HepG2 (cell line): ENCODE results near the gene STK40. TPM values are rescaled to one million over a fixed set of nuclear protein-coding genes. Genes with fewer than 3 reads are reported as not detected.

ENCODE experiments used
- BORCS8-MEF2B ChIP-seq: sonication (generic); formaldehyde crosslinking; IDR thresholded peaks from 2 replicates; pipeline ENCODE4 v1.8.0; 2022; ENCODE audit warnings: mild to moderate bottlenecking, missing genetic modification reagents
- CHD4 ChIP-seq: fragments of 200-600 bp; sonication (generic); IDR thresholded peaks from 2 replicates; pipeline ENCODE4 v1.7.0; 2017; ENCODE audit warnings: mild to moderate bottlenecking, low read length, borderline replicate concordance
- HMGXB3 ChIP-seq: sonication (generic); formaldehyde crosslinking; IDR thresholded peaks from 2 replicates; pipeline ENCODE4 v1.4.0; 2020; ENCODE audit warnings: missing genetic modification reagents, borderline replicate concordance
- JARID2 ChIP-seq: sonication (generic); formaldehyde crosslinking; IDR thresholded peaks from 2 replicates; pipeline ENCODE4 v1.8.1; 2023; ENCODE audit warnings: missing genetic modification reagents, inconsistent platforms; ENCODE audit not compliant: insufficient replicate concordance
- MAX ChIP-seq: IDR thresholded peaks from 2 replicates; pipeline ENCODE4 v1.6.1; 2012; ENCODE audit warnings: inconsistent platforms
- MXD3 ChIP-seq: IDR thresholded peaks from 2 replicates; pipeline ENCODE4 v1.6.1; 2016; ENCODE audit warnings: mild to moderate bottlenecking, missing biosample characterization, missing genetic modification reagents
- PCBP1 ChIP-seq: fragments of 200-400 bp; formaldehyde crosslinking; IDR thresholded peaks from 2 replicates; pipeline ENCODE4 v1.6.1; 2017; ENCODE audit warnings: mild to moderate bottlenecking, low read depth, low read length, borderline replicate concordance
- PRDM10 ChIP-seq: sonication (generic); formaldehyde crosslinking; IDR thresholded peaks from 2 replicates; pipeline ENCODE4 v1.4.0; 2020; ENCODE audit warnings: low read depth, missing genetic modification reagents
- RBM22 ChIP-seq: fragments of 200-400 bp; formaldehyde crosslinking; optimal IDR thresholded peaks from 2 replicates; pipeline ENCODE3; 2017; ENCODE audit warnings: mild to moderate bottlenecking, low read length, moderate library complexity
- RBM39 ChIP-seq: fragments of 200-400 bp; formaldehyde crosslinking; IDR thresholded peaks from one replicate; pipeline ENCODE4 v1.6.1; 2018; ENCODE audit warnings: antibody characterized with exemption, mild to moderate bottlenecking, low read depth, low read length; ENCODE audit not compliant: poor library complexity, severe bottlenecking
- SMAD1 ChIP-seq: sonication (generic); formaldehyde crosslinking; IDR thresholded peaks from 2 replicates; pipeline ENCODE4 v1.4.0; 2020; ENCODE audit warnings: missing genetic modification reagents, low read depth, mild to moderate bottlenecking, borderline replicate concordance
- TAF15 ChIP-seq: fragments of 200-400 bp; formaldehyde crosslinking; IDR thresholded peaks from one replicate; pipeline ENCODE4 v1.6.1; 2018; ENCODE audit warnings: mild to moderate bottlenecking, low read depth, low read length; ENCODE audit not compliant: poor library complexity, severe bottlenecking
- ZNF18 ChIP-seq: sonication (generic); formaldehyde crosslinking; IDR thresholded peaks from 2 replicates; pipeline ENCODE4 v1.8.0; 2022; ENCODE audit warnings: mild to moderate bottlenecking, missing genetic modification reagents; ENCODE audit not compliant: insufficient replicate concordance
- ZNF496 ChIP-seq: sonication (generic); formaldehyde crosslinking; IDR thresholded peaks from 2 replicates; pipeline ENCODE4 v1.8.1; 2023; ENCODE audit warnings: mild to moderate bottlenecking, moderate library complexity, missing genetic modification reagents; ENCODE audit not compliant: insufficient replicate concordance
- ZNF766 ChIP-seq: sonication (generic); formaldehyde crosslinking; IDR thresholded peaks from 2 replicates; pipeline ENCODE4 v1.5.0; 2020; ENCODE audit warnings: missing genetic modification reagents, borderline replicate concordance
- ZNF773 ChIP-seq: sonication (generic); formaldehyde crosslinking; IDR thresholded peaks from 2 replicates; pipeline ENCODE4 v1.4.0; 2020; ENCODE audit warnings: missing genetic modification reagents, borderline replicate concordance
- polyA plus RNA-seq, 8 experiments: library from polyadenylated mRNA; depleted of rRNA in 3 of 8; stranded (reverse) in 7 of 8; unstranded in 1 of 8; fragments of >200 nt; fragmentation: Illumina TruSeq in 4 of 8; extraction: Trizol in 4 of 8; gene quantifications; 2 replicates each; pipeline versions ENCODE4 v1.2.1 to v1.2.3, GENCODE V29; 2011 to 2016; ENCODE audit warnings: low read depth in 4 of 8, missing spikeins in 1 of 8, mixed read lengths in 1 of 8; ENCODE audit not compliant: insufficient read depth in 1 of 8
- total RNA-seq, 5 experiments: library from RNA; depleted of rRNA; stranded (reverse); fragments of >200 nt; fragmentation: Illumina TruSeq; extraction: Trizol; gene quantifications; 2 replicates each; pipeline ENCODE4 v1.2.3, GENCODE V29; 2016; ENCODE audit warnings: low read depth in 1 of 5

The STK40 gene
- total and polyA plus RNA-seq, 2 of the 13 experiments (the other 11 are each of a cell fraction or from before 2014, with no cell fraction given), result 33.8 to 35.1 TPM

- TF ChIP-seq RBM39, result peak; percentile 59
- peak; percentile 71 for TF ChIP-seq PRDM10 (CRISPR knock-in tag)
- TF ChIP-seq SMAD1 (CRISPR knock-in tag), result no peak
- TF ChIP-seq HMGXB3 (CRISPR knock-in tag), result peak; percentile 18; the same call in 1 of the 2 replicates
- TF ChIP-seq MXD3 (CRISPR knock-in tag), result no peak
- peak; percentile 49 for TF ChIP-seq TAF15
- no peak for TF ChIP-seq ZNF496 (CRISPR knock-in tag)
- TF ChIP-seq ZNF18 (CRISPR knock-in tag), result peak; percentile 45
- no peak for TF ChIP-seq JARID2
- peak; percentile 65; the same call in 1 of the 2 replicates for TF ChIP-seq BORCS8-MEF2B
- no peak for TF ChIP-seq ZNF773 (CRISPR knock-in tag)
- peak; percentile 28; the same call in 1 of the 2 replicates for TF ChIP-seq PCBP1
- TF ChIP-seq CHD4, result peak; percentile 92; the same call in 1 of the 2 replicates
- TF ChIP-seq MAX, result peak; percentile 31; the same call in 1 of the 2 replicates
- peak; percentile 45 for TF ChIP-seq RBM22
- TF ChIP-seq ZNF766, result peak; percentile 72; the same call in 1 of the 2 replicates
Measured at GRCh38 chr1:36323636-36324352, 61.9 kb downstream of the STK40 start, which contains the start of gene EVA1B (continued).
